HG02938 (cell line): Measurements from ENCODE around the gene GRPR.
"Not testable (repeated sequence)": the region's sequence is repeated elsewhere in the genome, so short reads cannot be mapped to it uniquely, and the experiment has no call there.

Source experiments
- ATAC-seq: cut with Tn5 transposase; IDR thresholded peaks from one replicate; pipeline ENCODE4 v1.9.1; 2021; ENCODE audit warnings: mild to moderate bottlenecking, moderate library complexity; ENCODE audit not compliant: unreplicated experiment

GRPR gene

DNA sequence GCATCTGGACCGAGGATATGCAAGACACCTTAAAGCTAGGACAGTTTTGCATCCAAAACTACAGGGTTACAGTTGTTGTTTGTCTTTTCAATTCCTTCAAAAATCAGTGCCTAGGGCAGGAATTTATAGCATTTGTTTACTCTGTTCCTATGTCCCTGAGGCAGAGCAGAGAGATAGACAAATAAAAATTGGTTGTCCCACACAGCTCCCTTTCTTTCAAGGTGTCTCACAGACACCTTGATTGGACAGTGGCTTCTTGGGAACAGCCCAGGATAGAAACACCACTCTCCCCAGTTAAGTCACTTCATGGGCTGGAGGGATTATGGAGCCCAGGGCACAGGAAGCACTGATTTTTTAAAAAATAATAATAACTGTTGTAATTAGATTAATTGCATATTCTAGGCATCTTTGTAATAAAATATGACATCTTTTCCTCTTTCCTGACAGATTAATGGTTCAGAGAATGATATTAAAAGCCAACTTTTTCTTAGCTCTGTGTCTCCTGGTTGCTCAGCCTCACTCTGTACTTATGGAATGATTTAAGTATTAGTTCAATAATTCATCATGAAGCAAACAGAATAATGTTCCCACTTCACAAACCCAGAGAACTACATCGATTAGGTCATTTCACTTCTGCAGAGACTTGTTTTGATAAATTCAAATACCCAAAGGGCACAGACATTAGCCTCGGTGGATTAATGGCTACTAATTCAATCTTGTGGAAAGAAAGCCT, 52.1 kb downstream of the GRPR start:
- ATAC-seq = no peak

DNA sequence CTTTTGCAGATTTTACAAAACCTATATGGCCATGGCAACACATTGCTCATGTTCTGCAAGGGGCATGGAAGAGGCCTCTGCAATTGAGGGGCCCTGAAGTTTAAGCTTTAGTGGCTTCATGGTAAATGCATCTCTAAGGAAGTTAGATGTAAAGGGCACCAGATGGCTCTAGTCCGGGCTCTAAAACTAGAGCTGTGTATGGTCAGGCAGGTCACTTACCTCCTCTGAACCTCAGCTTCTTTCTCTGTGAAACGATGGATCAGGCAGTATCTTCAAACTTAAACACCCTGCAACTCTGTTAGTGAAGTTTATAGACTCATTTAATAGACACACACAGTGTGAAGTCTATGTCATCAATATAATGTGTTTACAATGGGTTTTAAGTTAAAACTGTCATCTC, 53.9 kb downstream of the GRPR start:
- ATAC-seq = no peak

DNA sequence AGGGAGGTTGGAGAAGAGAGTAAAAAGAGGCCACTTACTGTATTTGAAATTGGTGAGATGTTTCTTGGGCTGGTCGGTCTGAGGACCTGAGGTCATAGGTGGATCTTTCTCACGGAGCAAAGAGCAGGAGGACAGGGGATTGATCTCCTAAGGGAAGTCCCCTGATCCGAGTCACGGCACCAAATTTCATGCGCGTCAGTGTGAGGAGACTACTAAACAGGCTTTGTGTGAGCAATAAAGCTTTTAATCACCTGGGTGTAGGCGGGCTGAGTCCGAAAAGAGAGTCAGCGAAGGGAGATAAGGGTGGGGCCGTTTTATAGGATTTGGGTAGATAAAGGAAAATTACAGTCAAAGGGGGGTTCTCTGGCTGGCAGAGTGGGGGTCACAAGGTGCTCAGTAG, 60.5 kb downstream of the GRPR start:
- ATAC-seq = not testable (repeated sequence)

DNA sequence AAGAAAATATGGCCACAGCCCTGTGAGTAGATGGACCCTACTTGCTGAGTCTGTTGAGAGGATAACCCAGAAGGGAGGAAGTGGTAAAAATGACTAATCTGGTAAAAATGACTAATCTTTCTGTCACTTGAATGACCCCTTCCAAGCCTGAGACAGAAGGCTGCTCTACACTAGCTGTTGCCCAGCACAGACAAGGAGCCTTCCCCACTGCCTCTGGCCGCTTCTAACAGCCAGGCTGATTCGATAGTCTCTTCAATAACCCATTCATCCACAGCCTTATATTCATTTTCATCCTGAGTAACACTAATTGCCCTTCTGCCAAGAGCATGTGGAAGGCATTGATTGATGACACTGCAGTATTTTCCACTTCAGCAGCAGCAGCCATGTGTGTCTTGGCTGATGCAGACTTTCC, 62.4 kb downstream of the GRPR start:
- ATAC-seq = peak; percentile 100

DNA sequence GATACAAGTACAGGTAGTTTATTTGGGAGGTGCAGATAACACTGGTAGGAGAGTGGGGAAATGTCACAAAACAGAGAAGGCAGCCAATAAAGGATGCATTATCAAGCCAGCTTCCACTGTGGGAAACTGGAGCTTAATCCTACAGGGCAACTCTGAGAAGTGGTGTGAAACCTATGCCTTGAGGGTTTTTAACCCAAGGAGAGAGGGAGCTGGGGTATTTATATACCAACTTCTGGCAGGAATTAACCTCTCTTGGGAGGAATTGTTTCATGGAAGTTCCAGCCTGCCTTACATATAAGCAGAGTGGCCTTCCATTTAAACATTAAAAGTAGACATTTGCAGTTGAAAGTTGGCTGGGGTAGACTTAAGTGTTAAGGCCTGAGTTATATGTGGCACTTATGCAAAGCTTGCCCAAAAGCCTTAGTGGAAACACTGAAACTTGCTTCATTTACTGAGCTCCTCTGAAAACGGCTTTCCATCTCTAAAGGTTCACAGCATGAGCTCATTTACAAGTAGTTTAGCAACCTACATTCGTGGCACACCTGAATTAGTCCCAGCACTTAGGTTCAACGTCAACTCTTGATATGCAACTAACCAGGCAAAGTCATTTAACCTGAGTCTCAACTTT, 63.1 kb downstream of the GRPR start:
- no peak for ATAC-seq

DNA sequence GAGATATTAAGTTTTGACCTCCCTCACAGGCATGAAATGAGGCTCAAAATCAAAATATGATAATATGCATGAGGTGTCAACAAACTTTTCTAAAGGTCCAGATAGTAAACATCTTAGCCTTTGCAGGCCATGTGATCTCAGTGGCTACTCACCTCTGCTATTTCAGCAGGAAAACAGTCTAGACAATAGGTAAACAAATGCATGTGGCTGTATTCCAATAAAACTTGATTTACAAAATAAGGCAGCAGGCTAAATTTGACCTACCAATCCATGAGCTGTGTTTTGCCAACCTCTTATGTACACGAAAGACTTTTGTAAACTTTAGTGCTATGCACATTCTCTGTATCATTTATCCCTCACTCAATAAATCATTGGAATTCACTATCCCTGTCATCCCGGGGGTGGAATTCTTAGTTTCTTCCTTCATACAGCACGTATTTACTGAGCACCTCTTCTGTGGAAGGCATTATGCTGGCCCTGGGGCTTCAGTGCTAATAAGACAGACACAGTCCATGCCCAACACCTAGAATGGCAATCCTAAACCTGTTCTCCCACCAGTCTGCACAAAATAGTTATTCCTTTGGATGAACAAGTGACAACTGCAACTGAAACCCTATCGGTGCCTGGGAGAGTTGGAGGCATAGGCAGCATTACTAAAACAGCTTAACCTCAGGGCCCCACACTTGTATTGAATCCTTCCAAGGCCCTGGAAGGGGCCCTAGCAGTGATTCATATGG, 63.8 kb downstream of the GRPR start:
- no peak for ATAC-seq

DNA sequence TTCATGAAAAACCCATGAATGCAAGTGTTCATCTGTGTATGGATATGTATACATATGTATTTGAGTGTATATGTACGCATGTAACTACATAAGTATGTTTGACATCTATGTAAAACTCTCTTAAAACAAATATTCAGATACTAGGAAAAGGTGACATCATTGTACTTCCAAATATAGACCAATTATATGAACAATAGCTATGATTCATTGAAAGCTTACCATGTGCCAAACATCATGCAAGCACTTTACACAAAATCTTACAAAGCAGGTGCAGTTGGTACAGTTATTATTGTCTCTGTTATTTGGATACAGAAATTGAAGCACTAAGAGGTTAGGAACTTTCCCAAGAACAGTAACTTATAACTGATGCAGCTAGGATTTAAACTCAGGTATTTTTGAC, 65.3 kb downstream of the GRPR start:
- no peak for ATAC-seq

DNA sequence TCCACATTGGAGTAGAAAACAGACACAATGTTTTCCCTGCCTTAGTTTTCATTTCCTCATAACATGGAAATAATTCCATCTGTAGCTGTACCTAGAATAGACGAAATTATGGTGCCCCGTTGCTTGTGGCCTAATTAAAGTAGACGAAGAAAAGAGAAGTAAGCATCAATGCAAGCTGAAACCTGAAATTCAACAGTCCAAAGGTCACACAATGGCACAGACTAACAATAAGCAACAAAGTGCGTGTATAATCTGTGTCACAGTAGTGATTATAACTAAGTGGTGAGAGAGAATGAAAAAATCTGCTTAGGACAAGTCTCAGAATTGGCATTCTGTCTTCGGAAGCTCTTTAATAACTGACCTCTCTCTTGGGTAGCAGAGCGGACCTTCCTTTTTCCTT, 68.2 kb downstream of the GRPR start:
- ATAC-seq = no peak

DNA sequence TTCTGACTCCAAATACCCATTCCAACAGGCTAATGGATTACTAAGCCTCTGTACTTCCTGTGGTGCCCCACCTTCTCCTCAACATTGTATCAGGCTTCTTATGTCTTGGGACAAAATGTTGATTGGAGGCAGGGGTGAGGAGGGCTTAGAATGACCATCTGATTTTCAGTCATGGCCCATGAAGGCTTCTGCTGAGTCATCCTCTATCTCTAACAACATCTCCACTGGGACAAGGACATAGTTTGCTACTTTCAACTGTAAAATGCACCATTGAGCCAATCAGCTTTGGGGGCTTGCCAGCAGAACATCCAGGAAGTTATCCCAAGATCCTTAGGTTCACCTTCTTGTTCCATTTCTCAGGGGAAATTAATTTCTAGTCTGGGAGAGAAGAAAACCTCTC, 73.5 kb downstream of the GRPR start:
- ATAC-seq = no peak

DNA sequence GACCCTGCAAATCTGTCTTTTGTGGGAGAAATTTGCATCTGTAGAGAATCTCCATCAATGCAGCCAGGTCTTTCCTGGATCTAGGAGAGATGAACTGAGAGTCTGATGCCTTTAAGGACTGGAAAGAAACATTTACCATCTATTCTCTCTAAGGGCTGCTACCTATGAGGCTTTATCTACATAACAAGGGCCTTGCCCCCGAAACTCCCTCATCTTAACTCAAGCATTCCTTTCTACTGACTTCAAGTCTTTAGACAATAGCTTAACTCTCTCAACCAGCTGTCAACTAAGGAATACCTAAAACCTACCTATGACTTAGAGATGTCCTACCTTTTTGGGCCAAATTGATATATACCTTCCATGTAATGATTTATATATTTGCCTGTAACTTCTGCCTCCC, 76.0 kb downstream of the GRPR start:
- ATAC-seq = no peak

DNA sequence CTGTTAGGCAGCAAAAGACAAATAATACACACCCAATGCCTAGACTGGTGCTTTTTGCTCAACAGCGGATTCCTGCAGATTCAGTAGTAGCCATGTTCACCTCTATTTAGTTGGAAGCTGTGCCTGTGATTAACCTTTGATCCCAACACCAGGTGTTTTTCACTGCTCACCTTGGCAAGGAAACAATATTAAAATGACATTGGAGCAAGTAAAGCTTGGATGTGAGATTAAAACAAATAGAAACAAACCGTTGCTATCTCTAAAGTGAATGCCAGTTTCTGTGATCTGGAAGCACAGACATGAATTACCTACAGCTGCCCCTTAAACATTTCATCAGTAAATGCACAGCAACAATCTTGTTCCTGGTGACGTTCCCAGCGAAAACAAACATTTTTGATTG, 79.6 kb downstream of the GRPR start:
- no peak for ATAC-seq
